ENCODE measurements around the gene SUFU. TPM values are rescaled to one million over a fixed set of nuclear protein-coding genes. Genes with fewer than 3 reads are reported as not detected.

Gene SUFU
- total RNA-seq, 1 experiment from 2014 or later: 13.1 TPM

DNA sequence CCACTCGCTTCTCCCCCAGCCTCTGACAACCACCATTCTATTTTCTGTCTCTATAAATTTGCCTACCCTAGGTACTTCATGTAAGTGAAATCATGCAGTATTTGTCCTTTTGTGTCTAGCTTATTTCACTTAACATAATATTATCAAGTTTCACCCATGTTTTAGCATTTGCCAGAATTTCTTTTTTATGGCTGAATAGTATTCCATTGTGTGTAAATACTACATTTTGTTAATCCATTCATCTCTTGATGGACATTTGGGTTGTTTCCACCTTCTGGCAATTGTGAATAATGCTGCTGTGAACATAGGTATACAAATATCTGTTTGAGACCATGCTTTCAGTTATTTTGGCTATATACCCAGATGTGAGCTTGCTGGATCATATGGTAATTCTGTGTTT, 83.1 kb downstream of the SUFU start:
- no peaks in the 10 kb centered on the region for H3K36me3 Mint-ChIP-seq
- H3K4me1 Mint-ChIP-seq: peaks cover 9% of the 10 kb centered on the region
- no peak for TF ChIP-seq ZNF671 (CRISPR knock-in tag; IDR thresholded peaks at IDR 0.05)
- TF ChIP-seq ETV6 (CRISPR knock-in tag; IDR thresholded peaks at IDR 0.05): no peak
- TF ChIP-seq, protein P1, sequence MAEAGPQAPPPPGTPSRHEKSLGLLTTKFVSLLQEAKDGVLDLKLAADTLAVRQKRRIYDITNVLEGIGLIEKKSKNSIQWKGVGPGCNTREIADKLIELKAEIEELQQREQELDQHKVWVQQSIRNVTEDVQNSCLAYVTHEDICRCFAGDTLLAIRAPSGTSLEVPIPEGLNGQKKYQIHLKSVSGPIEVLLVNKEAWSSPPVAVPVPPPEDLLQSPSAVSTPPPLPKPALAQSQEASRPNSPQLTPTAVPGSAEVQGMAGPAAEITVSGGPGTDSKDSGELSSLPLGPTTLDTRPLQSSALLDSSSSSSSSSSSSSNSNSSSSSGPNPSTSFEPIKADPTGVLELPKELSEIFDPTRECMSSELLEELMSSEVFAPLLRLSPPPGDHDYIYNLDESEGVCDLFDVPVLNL (CRISPR knock-in tag; IDR thresholded peaks at IDR 0.05; ENCODE audit: borderline replicate concordance, low read depth): no peak
- TF ChIP-seq OVOL2 (CRISPR knock-in tag; IDR thresholded peaks at IDR 0.05; ENCODE audit: borderline replicate concordance): no peak
- no peak for TF ChIP-seq GRHL2 (CRISPR knock-in tag; IDR thresholded peaks at IDR 0.05; ENCODE audit: insufficient replicate concordance, severe bottlenecking)
- no peak for TF ChIP-seq ZNF232 (CRISPR knock-in tag; IDR thresholded peaks at IDR 0.05)
- TF ChIP-seq TEAD4 (CRISPR knock-in tag; IDR thresholded peaks at IDR 0.05): no peak
- TF ChIP-seq, protein P2, sequence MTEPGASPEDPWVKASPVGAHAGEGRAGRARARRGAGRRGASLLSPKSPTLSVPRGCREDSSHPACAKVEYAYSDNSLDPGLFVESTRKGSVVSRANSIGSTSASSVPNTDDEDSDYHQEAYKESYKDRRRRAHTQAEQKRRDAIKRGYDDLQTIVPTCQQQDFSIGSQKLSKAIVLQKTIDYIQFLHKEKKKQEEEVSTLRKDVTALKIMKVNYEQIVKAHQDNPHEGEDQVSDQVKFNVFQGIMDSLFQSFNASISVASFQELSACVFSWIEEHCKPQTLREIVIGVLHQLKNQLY (CRISPR knock-in tag; IDR thresholded peaks at IDR 0.05): no peak
- no peak for TF ChIP-seq SMAD3 (CRISPR knock-in tag; IDR thresholded peaks at IDR 0.05; ENCODE audit: borderline replicate concordance)
- no peak for TF ChIP-seq SP1 (CRISPR knock-in tag; conservative IDR thresholded peaks at IDR 0.05)
- TF ChIP-seq, protein P3, sequence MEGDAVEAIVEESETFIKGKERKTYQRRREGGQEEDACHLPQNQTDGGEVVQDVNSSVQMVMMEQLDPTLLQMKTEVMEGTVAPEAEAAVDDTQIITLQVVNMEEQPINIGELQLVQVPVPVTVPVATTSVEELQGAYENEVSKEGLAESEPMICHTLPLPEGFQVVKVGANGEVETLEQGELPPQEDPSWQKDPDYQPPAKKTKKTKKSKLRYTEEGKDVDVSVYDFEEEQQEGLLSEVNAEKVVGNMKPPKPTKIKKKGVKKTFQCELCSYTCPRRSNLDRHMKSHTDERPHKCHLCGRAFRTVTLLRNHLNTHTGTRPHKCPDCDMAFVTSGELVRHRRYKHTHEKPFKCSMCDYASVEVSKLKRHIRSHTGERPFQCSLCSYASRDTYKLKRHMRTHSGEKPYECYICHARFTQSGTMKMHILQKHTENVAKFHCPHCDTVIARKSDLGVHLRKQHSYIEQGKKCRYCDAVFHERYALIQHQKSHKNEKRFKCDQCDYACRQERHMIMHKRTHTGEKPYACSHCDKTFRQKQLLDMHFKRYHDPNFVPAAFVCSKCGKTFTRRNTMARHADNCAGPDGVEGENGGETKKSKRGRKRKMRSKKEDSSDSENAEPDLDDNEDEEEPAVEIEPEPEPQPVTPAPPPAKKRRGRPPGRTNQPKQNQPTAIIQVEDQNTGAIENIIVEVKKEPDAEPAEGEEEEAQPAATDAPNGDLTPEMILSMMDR (IDR thresholded peaks at IDR 0.05): no peak
- TF ChIP-seq, protein P4, sequence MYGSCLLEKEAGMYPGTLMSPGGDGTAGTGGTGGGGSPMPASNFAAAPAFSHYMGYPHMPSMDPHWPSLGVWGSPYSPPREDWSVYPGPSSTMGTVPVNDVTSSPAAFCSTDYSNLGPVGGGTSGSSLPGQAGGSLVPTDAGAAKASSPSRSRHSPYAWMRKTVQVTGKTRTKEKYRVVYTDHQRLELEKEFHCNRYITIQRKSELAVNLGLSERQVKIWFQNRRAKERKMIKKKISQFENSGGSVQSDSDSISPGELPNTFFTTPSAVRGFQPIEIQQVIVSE (CRISPR knock-in tag; IDR thresholded peaks at IDR 0.05; ENCODE audit: borderline replicate concordance): no peak
- TF ChIP-seq, protein P5, sequence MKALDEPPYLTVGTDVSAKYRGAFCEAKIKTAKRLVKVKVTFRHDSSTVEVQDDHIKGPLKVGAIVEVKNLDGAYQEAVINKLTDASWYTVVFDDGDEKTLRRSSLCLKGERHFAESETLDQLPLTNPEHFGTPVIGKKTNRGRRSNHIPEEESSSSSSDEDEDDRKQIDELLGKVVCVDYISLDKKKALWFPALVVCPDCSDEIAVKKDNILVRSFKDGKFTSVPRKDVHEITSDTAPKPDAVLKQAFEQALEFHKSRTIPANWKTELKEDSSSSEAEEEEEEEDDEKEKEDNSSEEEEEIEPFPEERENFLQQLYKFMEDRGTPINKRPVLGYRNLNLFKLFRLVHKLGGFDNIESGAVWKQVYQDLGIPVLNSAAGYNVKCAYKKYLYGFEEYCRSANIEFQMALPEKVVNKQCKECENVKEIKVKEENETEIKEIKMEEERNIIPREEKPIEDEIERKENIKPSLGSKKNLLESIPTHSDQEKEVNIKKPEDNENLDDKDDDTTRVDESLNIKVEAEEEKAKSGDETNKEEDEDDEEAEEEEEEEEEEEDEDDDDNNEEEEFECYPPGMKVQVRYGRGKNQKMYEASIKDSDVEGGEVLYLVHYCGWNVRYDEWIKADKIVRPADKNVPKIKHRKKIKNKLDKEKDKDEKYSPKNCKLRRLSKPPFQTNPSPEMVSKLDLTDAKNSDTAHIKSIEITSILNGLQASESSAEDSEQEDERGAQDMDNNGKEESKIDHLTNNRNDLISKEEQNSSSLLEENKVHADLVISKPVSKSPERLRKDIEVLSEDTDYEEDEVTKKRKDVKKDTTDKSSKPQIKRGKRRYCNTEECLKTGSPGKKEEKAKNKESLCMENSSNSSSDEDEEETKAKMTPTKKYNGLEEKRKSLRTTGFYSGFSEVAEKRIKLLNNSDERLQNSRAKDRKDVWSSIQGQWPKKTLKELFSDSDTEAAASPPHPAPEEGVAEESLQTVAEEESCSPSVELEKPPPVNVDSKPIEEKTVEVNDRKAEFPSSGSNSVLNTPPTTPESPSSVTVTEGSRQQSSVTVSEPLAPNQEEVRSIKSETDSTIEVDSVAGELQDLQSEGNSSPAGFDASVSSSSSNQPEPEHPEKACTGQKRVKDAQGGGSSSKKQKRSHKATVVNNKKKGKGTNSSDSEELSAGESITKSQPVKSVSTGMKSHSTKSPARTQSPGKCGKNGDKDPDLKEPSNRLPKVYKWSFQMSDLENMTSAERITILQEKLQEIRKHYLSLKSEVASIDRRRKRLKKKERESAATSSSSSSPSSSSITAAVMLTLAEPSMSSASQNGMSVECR (CRISPR knock-in tag; IDR thresholded peaks at IDR 0.05; ENCODE audit: borderline replicate concordance): no peak
- CTCF ChIA-PET: interaction anchor here (1.3 to 1.9 kb wide), 2 partner anchors 84 to 203 kb away, joined by 3 to 4 read pairs; no protein-coding TSS in a partner anchor
- no peak overlapping the region for H3K4me3 Mint-ChIP-seq
- no peak for DNase-seq (ENCODE audit: low spot score)
- ATAC-seq: no peak
- no peak overlapping the region for H3K27ac Mint-ChIP-seq
- H3K9me3 Mint-ChIP-seq: peaks cover 5% of the 10 kb centered on the region
- POLR2A ChIA-PET: no interaction called here
- H3K27me3 Mint-ChIP-seq (ENCODE audit: low read depth): no peaks in the 10 kb centered on the region; the same call in 1 of the 2 replicates

DNA sequence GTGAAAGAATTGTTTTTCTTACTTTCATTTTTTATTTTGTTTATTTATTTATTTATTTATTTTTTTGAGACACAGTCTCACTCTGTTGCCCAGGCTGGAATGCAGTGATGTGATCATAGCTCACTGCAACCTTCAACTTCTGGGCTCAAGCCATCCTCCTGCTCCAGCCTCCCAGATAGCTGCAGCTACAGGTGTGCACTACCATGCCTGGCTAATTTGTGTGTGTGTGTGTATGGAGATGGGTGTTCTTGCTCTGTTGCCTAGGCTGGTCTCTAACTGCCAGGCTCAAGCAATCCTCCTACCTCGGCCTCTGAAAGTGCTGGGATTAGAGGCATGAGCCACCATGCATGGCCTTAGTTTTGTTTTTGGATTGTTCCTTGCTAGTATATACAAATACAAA, 85.1 kb downstream of the SUFU start:
- Mint-ChIP-seq H3K4me3 (no peak overlapping the region), H3K27me3 (ENCODE audit: low read depth) (no peaks in the 10 kb centered on the region; the same call in 1 of the 2 replicates), H3K27ac (no peak overlapping the region), H3K4me1 (no peaks in the 10 kb centered on the region), H3K36me3 (no peaks in the 10 kb centered on the region), H3K9me3 (peaks cover 5% of the 10 kb centered on the region)
- CTCF ChIA-PET: interaction anchor here (0.6 kb wide), 1 partner anchor 185 kb away, joined by 3 read pairs; no protein-coding TSS in a partner anchor
- ATAC-seq (no peak), DNase-seq (ENCODE audit: low spot score) (no peak)
- POLR2A ChIA-PET: no interaction called here
- TF ChIP-seq FOXJ3 (CRISPR knock-in tag; IDR thresholded peaks at IDR 0.05; ENCODE audit: borderline replicate concordance) (no peak), NFYB (CRISPR knock-in tag; conservative IDR thresholded peaks at IDR 0.05; ENCODE audit: low read depth) (no peak), JAZF1 (CRISPR knock-in tag; IDR thresholded peaks at IDR 0.05) (no peak), CREB1 (CRISPR knock-in tag; IDR thresholded peaks at IDR 0.05) (no peak), ZNF138 (CRISPR knock-in tag; conservative IDR thresholded peaks at IDR 0.05) (no peak), EMX1 (CRISPR knock-in tag; IDR thresholded peaks at IDR 0.05) (no peak), ESRRA (CRISPR knock-in tag; IDR thresholded peaks at IDR 0.05; ENCODE audit: borderline replicate concordance) (no peak)
- TF ChIP-seq, protein P6, sequence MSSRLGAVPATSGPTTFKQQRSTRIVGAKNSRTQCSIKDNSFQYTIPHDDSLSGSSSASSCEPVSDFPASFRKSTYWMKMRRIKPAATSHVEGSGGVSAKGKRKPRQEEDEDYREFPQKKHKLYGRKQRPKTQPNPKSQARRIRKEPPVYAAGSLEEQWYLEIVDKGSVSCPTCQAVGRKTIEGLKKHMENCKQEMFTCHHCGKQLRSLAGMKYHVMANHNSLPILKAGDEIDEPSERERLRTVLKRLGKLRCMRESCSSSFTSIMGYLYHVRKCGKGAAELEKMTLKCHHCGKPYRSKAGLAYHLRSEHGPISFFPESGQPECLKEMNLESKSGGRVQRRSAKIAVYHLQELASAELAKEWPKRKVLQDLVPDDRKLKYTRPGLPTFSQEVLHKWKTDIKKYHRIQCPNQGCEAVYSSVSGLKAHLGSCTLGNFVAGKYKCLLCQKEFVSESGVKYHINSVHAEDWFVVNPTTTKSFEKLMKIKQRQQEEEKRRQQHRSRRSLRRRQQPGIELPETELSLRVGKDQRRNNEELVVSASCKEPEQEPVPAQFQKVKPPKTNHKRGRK (CRISPR knock-in tag; IDR thresholded peaks at IDR 0.05; ENCODE audit: borderline replicate concordance): no peak
- TF ChIP-seq, protein P7, sequence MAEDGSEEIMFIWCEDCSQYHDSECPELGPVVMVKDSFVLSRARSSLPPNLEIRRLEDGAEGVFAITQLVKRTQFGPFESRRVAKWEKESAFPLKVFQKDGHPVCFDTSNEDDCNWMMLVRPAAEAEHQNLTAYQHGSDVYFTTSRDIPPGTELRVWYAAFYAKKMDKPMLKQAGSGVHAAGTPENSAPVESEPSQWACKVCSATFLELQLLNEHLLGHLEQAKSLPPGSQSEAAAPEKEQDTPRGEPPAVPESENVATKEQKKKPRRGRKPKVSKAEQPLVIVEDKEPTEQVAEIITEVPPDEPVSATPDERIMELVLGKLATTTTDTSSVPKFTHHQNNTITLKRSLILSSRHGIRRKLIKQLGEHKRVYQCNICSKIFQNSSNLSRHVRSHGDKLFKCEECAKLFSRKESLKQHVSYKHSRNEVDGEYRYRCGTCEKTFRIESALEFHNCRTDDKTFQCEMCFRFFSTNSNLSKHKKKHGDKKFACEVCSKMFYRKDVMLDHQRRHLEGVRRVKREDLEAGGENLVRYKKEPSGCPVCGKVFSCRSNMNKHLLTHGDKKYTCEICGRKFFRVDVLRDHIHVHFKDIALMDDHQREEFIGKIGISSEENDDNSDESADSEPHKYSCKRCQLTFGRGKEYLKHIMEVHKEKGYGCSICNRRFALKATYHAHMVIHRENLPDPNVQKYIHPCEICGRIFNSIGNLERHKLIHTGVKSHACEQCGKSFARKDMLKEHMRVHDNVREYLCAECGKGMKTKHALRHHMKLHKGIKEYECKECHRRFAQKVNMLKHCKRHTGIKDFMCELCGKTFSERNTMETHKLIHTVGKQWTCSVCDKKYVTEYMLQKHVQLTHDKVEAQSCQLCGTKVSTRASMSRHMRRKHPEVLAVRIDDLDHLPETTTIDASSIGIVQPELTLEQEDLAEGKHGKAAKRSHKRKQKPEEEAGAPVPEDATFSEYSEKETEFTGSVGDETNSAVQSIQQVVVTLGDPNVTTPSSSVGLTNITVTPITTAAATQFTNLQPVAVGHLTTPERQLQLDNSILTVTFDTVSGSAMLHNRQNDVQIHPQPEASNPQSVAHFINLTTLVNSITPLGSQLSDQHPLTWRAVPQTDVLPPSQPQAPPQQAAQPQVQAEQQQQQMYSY (CRISPR knock-in tag; IDR thresholded peaks at IDR 0.05): no peak
